VCaP (cell line): Measurements from ENCODE around the gene PHF5A.
"Not testable (repeated sequence)": the region's sequence is repeated elsewhere in the genome, so short reads cannot be mapped to it uniquely, and the experiment has no call there.

Source experiments
- H3K27ac ChIP-seq: fragments of 450-650 bp; 2 replicates; pipeline ENCODE4 v1.5.1; 2017
- TF ChIP-seq, protein P1 (sequence below): fragments of 450-650 bp; conservative IDR thresholded peaks from 2 replicates; pipeline ENCODE4 v1.5.1; 2017; ENCODE audit warnings: mild to moderate bottlenecking, moderate library complexity

Gene PHF5A

DNA sequence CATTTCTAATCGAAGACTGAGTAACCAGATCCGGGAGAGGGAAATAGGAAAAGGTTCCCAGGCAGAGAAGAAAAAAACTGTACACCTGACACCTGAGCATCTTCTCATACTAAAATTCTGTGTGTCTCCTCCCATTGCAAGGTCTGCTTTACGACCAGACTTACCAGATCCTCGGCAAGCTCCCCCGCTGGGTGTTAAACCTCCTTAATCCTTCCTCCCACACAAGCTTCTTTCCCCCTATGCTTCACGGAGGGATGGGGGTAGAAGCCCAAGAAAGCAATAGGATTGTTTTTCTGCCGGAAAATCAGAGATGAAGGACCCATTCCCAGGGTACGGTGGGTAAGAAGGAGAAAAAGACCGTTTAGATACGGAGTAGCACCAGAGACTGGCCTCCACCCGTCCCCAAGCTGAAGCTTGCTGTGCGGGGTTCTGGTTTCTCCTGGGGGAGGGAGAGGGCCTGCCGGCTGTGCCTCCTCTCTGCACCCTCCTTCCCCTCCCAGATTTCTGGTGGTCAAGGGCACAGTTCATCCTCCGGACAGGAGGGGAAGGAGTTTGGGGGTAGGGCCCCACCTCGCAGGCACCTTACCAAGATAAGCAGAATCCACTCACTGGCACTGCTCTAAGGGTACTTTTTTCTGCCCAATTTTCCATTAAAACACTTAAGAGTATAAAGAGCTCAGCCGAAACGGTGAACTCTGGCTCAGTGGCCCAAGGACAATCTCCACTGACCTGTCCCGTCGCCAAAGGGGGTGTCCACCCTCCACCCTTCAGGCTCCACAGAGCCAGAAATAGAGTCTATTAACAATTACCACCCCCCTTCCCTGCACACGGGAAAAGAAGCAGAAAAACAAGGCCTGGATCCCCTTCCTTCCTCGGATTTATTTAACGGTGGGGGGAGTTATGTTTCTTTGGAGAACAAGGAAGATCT lies 23.1 kb downstream of the PHF5A start:
- H3K27ac ChIP-seq = peak overlapping the region; percentile 100
- TF ChIP-seq, protein P1, sequence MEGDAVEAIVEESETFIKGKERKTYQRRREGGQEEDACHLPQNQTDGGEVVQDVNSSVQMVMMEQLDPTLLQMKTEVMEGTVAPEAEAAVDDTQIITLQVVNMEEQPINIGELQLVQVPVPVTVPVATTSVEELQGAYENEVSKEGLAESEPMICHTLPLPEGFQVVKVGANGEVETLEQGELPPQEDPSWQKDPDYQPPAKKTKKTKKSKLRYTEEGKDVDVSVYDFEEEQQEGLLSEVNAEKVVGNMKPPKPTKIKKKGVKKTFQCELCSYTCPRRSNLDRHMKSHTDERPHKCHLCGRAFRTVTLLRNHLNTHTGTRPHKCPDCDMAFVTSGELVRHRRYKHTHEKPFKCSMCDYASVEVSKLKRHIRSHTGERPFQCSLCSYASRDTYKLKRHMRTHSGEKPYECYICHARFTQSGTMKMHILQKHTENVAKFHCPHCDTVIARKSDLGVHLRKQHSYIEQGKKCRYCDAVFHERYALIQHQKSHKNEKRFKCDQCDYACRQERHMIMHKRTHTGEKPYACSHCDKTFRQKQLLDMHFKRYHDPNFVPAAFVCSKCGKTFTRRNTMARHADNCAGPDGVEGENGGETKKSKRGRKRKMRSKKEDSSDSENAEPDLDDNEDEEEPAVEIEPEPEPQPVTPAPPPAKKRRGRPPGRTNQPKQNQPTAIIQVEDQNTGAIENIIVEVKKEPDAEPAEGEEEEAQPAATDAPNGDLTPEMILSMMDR = no peak

DNA sequence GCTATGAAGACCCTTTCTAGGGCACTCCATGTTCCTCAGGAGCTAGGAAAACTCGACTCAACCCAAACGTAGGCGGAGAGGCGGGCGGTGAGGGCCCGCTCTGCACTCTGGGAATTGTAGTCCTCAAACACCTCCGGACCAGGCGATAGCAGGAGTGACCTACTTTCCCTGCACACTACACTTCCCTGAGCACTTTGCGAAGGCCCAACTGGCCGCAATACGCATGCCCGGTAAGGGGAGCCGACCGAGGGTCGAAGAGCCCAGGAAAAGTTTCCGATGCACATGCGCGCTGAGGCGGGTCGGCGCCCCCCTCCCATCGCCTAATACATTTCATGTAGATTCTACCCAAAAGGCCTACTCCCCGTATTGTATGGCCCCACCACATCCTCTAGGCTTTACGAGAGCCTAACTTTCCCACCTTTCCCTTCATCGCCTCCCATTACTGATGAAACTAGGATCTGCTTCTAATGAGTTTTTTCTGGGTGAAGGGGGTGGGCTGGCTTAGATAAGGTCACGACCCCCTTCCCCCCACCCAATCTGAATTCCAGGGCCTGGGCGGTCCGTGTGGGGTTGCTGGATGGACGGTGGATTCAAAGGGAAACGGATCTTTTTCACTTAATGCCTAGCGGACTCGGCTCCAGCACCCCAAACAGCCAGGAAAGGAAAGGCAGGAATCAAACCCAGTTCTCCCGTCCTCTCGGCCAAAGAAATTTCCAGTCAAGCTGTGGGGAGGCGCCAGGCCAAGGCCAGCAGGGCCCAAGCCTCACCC lies 23.9 kb downstream of the PHF5A start:
- peak overlapping the region; percentile 100 for H3K27ac ChIP-seq
- TF ChIP-seq, protein P1 = no peak

DNA sequence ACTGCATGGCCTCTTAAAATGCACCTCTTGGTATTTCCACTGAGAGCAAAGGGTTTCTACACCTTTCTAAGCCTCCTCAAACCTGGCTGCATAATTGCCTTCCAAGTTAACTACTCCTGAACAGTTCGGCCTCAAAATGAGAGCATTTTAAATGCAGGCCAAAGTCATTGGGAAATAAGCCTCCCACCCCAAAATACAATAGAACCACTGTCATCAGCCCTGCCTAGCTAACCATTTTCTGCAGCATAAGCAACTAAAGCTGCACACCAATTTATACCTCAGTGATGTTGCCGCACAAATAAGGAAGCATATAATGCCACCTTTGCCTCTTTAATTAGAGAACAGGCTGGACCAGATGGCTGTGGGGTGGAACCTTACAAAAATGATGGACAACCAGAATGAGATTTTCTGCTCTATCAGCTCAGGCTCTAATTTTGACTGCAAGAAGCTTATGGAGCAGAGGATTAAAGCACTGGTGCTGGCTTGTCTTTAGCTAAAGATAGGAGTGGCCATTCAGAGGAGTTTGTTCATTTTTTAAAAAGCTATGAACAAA lies 26.2 kb downstream of the PHF5A start:
- H3K27ac ChIP-seq = peak overlapping the region; percentile 21; the same call in 1 of the 2 replicates
- TF ChIP-seq, protein P1 = no peak

DNA sequence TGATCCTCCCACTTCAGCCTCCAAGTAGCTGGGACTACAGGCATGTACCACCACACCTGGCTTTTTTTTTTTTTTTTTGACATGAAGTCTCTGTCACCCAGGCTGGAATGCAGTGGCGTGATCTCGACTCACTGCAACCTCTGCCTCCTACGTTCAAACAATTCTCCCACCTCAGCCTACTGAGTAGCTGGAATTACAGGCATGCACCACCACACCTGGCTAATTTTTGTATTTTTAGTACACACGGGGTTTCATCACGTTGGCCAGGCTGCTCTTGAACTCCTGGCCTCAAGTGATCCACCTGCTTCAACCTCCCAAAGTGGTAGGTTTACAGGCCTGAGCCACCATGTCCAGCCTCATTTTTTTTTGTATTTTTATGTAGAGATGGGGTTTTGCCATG lies 28.0 kb downstream of the PHF5A start:
- not testable (repeated sequence) for H3K27ac ChIP-seq

DNA sequence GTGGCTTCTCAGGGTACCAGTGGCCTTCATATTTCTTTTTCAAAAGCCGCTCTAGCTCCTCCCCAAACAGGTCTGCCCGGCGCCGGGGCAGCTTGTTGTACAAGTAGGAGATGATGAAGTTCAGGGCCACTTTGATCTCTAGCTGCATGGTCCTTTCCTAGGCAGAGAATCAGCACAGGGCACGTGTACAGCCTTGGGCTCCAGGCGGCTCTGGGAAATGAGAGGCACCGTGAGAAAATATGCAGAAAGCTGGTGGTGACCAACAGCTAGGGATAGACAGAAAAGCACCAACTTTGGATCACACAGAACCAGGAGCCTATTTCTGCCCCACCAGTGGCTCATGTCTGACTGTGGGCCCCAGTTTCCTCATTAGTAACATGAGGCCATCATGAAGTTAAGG lies 31.3 kb downstream of the PHF5A start:
- no peak overlapping the region for H3K27ac ChIP-seq
- TF ChIP-seq, protein P1 = no peak

DNA sequence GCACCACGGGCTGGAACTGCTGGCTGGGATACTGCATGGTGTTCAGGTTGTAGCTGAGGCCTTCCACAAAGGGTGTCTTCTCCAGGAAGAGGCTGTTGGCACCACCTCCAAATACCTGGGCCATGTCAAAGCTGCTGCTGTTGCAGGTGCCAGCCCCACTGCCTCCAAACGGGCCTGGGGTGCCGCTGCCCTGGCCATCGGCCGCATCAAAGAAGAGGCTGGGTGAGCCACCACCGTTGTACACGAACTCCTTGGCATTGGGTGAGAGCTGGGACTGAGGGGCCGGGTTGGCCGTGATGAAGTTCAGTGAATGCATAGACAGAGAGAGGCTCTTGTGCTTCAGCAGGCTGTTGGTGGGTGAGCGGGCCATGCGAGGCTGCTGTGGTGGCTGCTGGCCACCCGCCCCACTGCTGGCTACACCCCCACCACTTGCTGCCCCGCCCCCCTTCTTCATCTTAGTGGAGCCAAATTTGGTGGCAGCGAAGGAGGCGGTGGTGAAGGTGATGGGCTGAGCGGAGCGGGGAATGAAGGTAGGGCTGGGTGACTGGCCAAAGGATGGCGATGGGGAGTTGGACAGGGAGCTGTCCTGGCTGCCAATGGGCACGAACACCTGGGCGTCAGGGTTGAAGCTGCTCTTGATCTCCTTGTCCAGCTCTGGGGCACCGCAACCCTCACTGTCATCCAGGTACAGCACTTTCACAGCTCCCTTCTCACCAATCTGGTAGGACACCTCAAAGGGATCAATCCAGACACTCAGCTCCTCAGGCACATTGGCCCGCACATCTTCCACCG lies 32.0 kb downstream of the PHF5A start:
- H3K27ac ChIP-seq = no peak overlapping the region
- TF ChIP-seq, protein P1 = no peak

DNA sequence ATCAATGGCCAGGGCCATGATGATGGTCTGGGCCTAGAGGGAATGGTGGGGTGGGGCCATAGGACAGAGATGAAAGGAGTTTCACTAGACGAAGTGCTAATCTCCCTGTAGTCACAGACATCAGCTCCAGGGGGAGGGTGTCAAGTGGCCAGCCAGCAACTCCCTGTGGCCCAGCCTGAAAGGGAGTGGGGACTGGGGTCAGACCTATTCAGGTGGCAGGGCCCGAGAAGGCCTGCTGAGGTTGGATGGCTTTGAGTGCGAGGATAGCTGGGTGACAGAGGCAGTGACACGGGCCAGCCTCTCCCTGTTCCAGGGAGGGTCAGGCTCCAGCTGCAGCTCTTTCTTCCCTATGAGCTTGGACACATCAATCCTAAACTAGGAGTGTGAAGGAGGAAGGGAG lies 32.9 kb downstream of the PHF5A start:
- TF ChIP-seq, protein P1 = no peak
- no peak overlapping the region for H3K27ac ChIP-seq

DNA sequence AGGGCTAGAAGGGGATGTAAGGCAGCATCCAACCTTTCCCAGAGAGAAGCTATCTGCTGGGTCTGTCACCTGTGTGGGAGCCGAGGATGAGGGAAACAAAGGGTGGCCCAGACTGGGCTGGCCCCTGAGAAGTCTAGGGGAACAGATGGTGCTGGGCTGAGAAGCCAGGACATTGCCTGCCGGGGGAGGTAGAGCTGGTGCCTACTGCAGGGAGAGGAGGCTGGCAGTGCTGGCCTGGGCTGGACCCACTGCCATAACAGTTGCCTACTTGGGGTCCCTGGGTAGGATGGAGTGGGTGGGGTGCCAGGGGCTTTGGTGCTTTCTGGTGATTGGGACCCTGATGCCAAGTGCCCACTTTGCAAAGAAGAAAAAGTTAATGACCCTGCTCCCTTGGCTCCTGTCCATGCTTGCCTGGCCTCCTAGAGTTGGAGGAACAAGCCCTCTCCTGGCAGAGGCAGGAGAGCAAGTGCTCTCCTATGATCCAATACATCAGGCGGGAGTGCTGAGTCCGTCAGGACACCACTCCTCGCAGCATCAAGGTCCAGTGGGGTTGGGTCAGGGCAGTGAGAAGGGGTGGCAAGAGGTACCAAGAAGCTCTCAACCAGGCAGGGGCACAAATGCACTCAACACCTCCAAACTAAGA lies 34.0 kb downstream of the PHF5A start:
- H3K27ac ChIP-seq = not testable (repeated sequence)

DNA sequence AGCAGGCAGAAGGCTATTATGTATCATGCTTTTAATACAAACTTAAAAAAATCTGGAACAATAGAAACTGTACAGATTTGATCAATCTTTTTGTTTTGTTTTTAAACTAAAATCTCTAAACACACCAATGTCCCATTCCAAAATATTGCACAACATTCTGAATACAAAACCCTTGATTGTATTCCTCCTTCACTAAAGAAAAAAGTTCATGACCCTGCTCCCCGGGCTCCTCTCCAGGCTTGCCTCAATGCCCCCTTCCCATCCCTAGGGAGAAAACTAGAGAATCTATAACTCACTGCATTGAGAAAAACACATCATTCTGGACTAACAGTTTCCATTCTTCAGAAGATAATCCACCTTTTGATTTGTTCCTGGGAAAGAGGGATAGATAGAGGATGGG lies 35.0 kb downstream of the PHF5A start:
- H3K27ac ChIP-seq = not testable (repeated sequence)
